Measurements from ENCODE around the gene ERMP1.

- no peak for TF ChIP-seq POLR2A (IDR thresholded peaks at IDR 0.05; ENCODE audit: extremely low read depth, insufficient read length)
- TF ChIP-seq, protein P1, sequence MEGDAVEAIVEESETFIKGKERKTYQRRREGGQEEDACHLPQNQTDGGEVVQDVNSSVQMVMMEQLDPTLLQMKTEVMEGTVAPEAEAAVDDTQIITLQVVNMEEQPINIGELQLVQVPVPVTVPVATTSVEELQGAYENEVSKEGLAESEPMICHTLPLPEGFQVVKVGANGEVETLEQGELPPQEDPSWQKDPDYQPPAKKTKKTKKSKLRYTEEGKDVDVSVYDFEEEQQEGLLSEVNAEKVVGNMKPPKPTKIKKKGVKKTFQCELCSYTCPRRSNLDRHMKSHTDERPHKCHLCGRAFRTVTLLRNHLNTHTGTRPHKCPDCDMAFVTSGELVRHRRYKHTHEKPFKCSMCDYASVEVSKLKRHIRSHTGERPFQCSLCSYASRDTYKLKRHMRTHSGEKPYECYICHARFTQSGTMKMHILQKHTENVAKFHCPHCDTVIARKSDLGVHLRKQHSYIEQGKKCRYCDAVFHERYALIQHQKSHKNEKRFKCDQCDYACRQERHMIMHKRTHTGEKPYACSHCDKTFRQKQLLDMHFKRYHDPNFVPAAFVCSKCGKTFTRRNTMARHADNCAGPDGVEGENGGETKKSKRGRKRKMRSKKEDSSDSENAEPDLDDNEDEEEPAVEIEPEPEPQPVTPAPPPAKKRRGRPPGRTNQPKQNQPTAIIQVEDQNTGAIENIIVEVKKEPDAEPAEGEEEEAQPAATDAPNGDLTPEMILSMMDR (IDR thresholded peaks at IDR 0.05; ENCODE audit: low read depth, low read length), result no peak
- no peak for TF ChIP-seq MAX (IDR thresholded peaks at IDR 0.05; ENCODE audit: low read depth, low read length)
Observed at GRCh38 chr9:5866685-5867084, 33.8 kb upstream of the ERMP1 start.
